K562 (cell line): Measurements from ENCODE around the gene FILIP1L. TPM values are rescaled to one million over a fixed set of nuclear protein-coding genes. Genes with fewer than 3 reads are reported as not detected.

ENCODE experiments used
- ATAC-seq: fragments of 200-7000 bp; cut with Tn5 transposase; 3 replicates; pipeline ENCODE4 v1.9.1; 2020; ENCODE audit warnings: moderate library complexity
- BruUV-seq: library from RNA; stranded (reverse); fragments of 400-500 nt; replicated peaks from 2 replicates; lab custom pipeline; 2021; lab: Mats Ljungman, UMichigan
- CTCF ChIA-PET: fragments of 300-600 bp; formaldehyde crosslinking; extraction: SDS; loops from one replicate; lab custom pipeline; 2021; ENCODE audit warnings: low intra/inter-chr PET ratio; lab: Yijun Ruan, JAX
- POLR2A ChIA-PET: fragments of 300-600, 350-650 bp; sonication (Branson Sonifier 250); formaldehyde crosslinking; extraction: SDS; loops from one replicate; lab custom pipeline; 2021; ENCODE audit warnings: antibody characterized with exemption, inconsistent platforms; lab: Yijun Ruan, JAX
- DNase-seq, 4 experiments: peaks; one replicate each; pipeline versions ENCODE4 v3.0.0 to v3.0.0-alpha.2; 2011 to 2018; ENCODE audit warnings: low spot score in 3 of 4, mixed read lengths in 3 of 4; ENCODE audit errors: extremely low read depth in 1 of 4
- FAIRE-seq: peaks from 2 replicates; lab custom pipeline; 2011; peaks lifted over from hg19 to GRCh38; lab: Jason Lieb, UNC
- H2AFZ ChIP-seq: 2 replicates; pipeline ENCODE4 v1.6.0; 2011; ENCODE audit warnings: low read depth, low read length, control low read depth, inconsistent platforms
- H3K27ac ChIP-seq: fragments of 200-600 bp; 3 replicates; pipeline ENCODE4 v1.8.0; 2011; ENCODE audit warnings: low read depth, mild to moderate bottlenecking, control low read depth, inconsistent platforms, low read length, moderate library complexity, mixed read lengths; ENCODE audit errors: extremely low read depth
- H3K27me3 ChIP-seq, 2 experiments: fragments of 300-600 bp in 1 of 2; 2 replicates in 1 of 2; 3 replicates in 1 of 2; pipeline versions ENCODE4 v1.6.0 to v1.8.0; 2011; ENCODE audit warnings: inconsistent platforms in 2 of 2, low read length in 2 of 2, mild to moderate bottlenecking in 1 of 2, mixed read lengths in 1 of 2, moderate library complexity in 1 of 2; ENCODE audit not compliant: control insufficient read depth in 2 of 2, insufficient read depth in 2 of 2
- H3K36me3 ChIP-seq: fragments of 300-600 bp; 3 replicates; pipeline ENCODE4 v1.8.0; 2011; ENCODE audit warnings: mild to moderate bottlenecking, low read length, inconsistent platforms; ENCODE audit not compliant: control insufficient read depth, insufficient read depth
- H3K4me1 ChIP-seq, 2 experiments: fragments of 200-600 bp in 1 of 2; replicated peaks in 1 of 2; 2 replicates in 1 of 2; 3 replicates in 1 of 2; pipeline versions ENCODE4 v1.5.1 to v1.8.0; 2011; ENCODE audit warnings: inconsistent platforms in 2 of 2, low read length in 2 of 2, mild to moderate bottlenecking in 1 of 2, mixed read lengths in 1 of 2, moderate library complexity in 1 of 2; ENCODE audit not compliant: control insufficient read depth in 2 of 2, insufficient read depth in 2 of 2
- H3K4me2 ChIP-seq: 2 replicates; pipeline ENCODE4 v1.6.1; 2011; ENCODE audit warnings: low read length, control low read depth, inconsistent platforms, mixed read lengths; ENCODE audit not compliant: insufficient read depth
- H3K4me3 ChIP-seq: fragments of 200-600 bp; sonication (generic), shearing (Covaris generic); 2 replicates; pipeline ENCODE4 v1.5.1; 2016; ENCODE audit warnings: control low read depth, inconsistent platforms
- H3K79me2 ChIP-seq: fragments of 200-600 bp; 3 replicates; pipeline ENCODE4 v1.8.0; 2011; ENCODE audit warnings: low read length, inconsistent platforms; ENCODE audit not compliant: control insufficient read depth, insufficient read depth
- H3K9ac ChIP-seq, 2 experiments: 2 replicates each; pipeline versions ENCODE4 v1.6.0 to v1.6.1; 2011; ENCODE audit warnings: low read depth in 2 of 2, low read length in 2 of 2, control low read depth in 1 of 2, inconsistent platforms in 1 of 2, mild to moderate bottlenecking in 1 of 2, mixed read lengths in 1 of 2; ENCODE audit not compliant: insufficient read depth in 1 of 2
- H3K9me1 ChIP-seq: one replicate; pipeline ENCODE4 v1.6.0; 2011; ENCODE audit warnings: inconsistent platforms, mild to moderate bottlenecking, low read length, moderate library complexity; ENCODE audit not compliant: control insufficient read depth, insufficient read depth
- H3K9me3 ChIP-seq: replicated peaks from 2 replicates; pipeline ENCODE4 v1.5.1; 2011; ENCODE audit warnings: low read depth, low read length, inconsistent platforms; ENCODE audit not compliant: control insufficient read depth, insufficient read depth
- H4K20me1 ChIP-seq: replicated peaks from 2 replicates; pipeline ENCODE4 v1.6.1; 2011; ENCODE audit warnings: low read length, inconsistent platforms, mixed read lengths; ENCODE audit not compliant: control insufficient read depth, insufficient read depth
- CSDE1 ChIP-seq, 2 experiments: fragments of 450-650 bp; IDR thresholded peaks; 2 replicates each; pipeline ENCODE4 v1.6.1; 2016; ENCODE audit warnings: mild to moderate bottlenecking in 1 of 2
- CTBP1 ChIP-seq: fragments of 450-650 bp; IDR thresholded peaks from 2 replicates; pipeline ENCODE4 v1.6.1; 2016; ENCODE audit warnings: borderline replicate concordance
- MEF2D ChIP-seq: conservative IDR thresholded peaks from 2 replicates; pipeline ENCODE4 v1.6.1; 2016; ENCODE audit warnings: low read depth, missing genetic modification characterization, missing compliant biosample characterization
- NFYB ChIP-seq: IDR thresholded peaks from 2 replicates; pipeline ENCODE4 v1.6.1; 2011; ENCODE audit warnings: mild to moderate bottlenecking, moderate library complexity; ENCODE audit not compliant: insufficient read length; ENCODE audit errors: extremely low read depth
- NR2F6 ChIP-seq: fragments of 450-650 bp; formaldehyde crosslinking; IDR thresholded peaks from 2 replicates; pipeline ENCODE4 v1.4.0; 2020; ENCODE audit warnings: mild to moderate bottlenecking
- PCBP1 ChIP-seq: fragments of 200-400 bp; formaldehyde crosslinking; IDR thresholded peaks from 2 replicates; pipeline ENCODE4 v1.6.1; 2018; ENCODE audit warnings: mild to moderate bottlenecking, low read depth, low read length; ENCODE audit not compliant: poor library complexity, severe bottlenecking
- STAG1 ChIP-seq: sonication (generic); formaldehyde crosslinking; IDR thresholded peaks from 2 replicates; pipeline ENCODE4 v1.5.0; 2020; ENCODE audit warnings: missing genetic modification reagents, borderline replicate concordance
- TAF9B ChIP-seq: fragments of 450-650 bp; IDR thresholded peaks from 2 replicates; pipeline ENCODE4 v1.6.1; 2018; ENCODE audit warnings: mild to moderate bottlenecking; ENCODE audit not compliant: partially characterized antibody
- TCF7L2 ChIP-seq: fragments of 150-350 bp; IDR thresholded peaks from 2 replicates; pipeline ENCODE4 v1.6.1; 2016; ENCODE audit warnings: low read depth, mild to moderate bottlenecking, low read length, moderate library complexity
- ZNF436 ChIP-seq: fragments of 250-450, 450-650 bp; sonication (Bioruptor Pico); formaldehyde crosslinking; IDR thresholded peaks from 2 replicates; pipeline ENCODE4 v1.7.0; 2020; ENCODE audit warnings: mild to moderate bottlenecking
- ZNF785 ChIP-seq: fragments of 250-450 bp; sonication (Bioruptor Pico); IDR thresholded peaks from 2 replicates; pipeline ENCODE4 v1.4.0; 2020; ENCODE audit warnings: mild to moderate bottlenecking
- WGBS: fragments of 100-300 bp; shearing (Covaris generic); methylation state at CpG from one replicate; pipeline ENCODE4 v1.1.6; 2016; ENCODE audit warnings: low coverage, mixed read lengths; ENCODE audit not compliant: insufficient coverage; ENCODE audit errors: missing lambda C conversion rate; 5-methylcytosine and 5-hydroxymethylcytosine counted together
- in situ Hi-C: fragments of 300-500 bp; cut with MboI; formaldehyde crosslinking; loops from 4 replicates; pipeline ENCODE4 v1.15.0; 2018; ENCODE audit warnings: inconsistent platforms, mixed read lengths
- intact Hi-C: fragments of 100-400 bp; cut with micrococcal nuclease; formaldehyde crosslinking; loops from 2 replicates; pipeline ENCODE4 v1.14.2; 2022
- polyA plus RNA-seq, 8 experiments: library from polyadenylated mRNA; depleted of rRNA in 4 of 8; stranded (reverse) in 5 of 8; unstranded in 3 of 8; fragments of >200 nt; fragmentation: Nextera tagmentation in 2 of 8; fragmentation: Illumina TruSeq in 1 of 8; extraction: Ambion mirVana in 2 of 8; extraction: Trizol in 1 of 8; gene quantifications; 2 replicates each; pipeline versions ENCODE4 v1.2.1 to v1.2.3, GENCODE V29; 2011 to 2014; ENCODE audit warnings: inconsistent platforms in 1 of 8, missing spikeins in 1 of 8
- total RNA-seq, 7 experiments: library from RNA; depleted of rRNA in 6 of 7; stranded (reverse); fragments of >200 nt in 6 of 7; fragmentation: Illumina TruSeq in 2 of 7; extraction: Trizol in 2 of 7; gene quantifications; 2 replicates each; pipeline versions ENCODE4 v1.2.1 to v1.2.3, GENCODE V29; 2011 to 2021; ENCODE audit warnings: low replicate concordance in 1 of 7

FILIP1L gene
- total and polyA plus RNA-seq, 9 of the 15 experiments (the other 6 are each of a cell fraction or from before 2014, with no cell fraction given) = 0.50 to 2.1 (median 1.1) TPM

DNA sequence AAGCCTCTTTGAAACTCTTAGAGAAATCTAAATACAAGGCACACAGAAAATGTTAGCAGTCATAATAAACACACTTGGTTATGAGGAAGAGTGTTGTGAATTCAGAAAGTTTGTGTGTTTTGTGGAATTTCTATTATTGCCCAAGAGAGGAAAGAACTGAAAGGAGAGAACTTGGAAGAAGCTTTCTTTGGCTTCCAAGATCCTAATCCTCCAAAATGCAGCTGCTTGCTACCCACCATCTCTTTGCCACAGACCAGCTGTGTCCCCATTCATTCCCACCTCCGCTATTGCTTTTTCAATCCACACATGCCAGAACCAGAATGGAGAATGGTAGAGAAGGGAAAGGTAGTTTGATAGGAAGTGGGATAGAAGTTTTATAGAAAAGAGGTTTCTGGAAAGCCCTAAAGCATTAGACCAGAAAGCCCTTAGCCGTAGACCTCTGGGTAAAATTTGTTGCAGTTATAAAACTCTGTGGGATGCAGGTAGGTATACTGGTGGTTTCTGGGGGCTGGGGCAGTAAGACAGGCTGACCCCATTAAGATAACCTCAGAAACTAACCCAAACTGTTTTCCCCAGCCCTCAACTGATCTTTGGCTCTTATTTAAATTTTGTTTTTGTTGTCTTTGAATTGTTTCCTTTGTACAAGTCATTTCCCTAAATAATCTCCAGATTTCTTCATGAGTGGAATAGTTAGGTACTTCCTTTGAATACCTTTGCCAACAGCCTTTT, 108.5 kb downstream of the FILIP1L start:
- H3K9me1 ChIP-seq = no peaks in the 10 kb centered on the region
- no peak overlapping the region for H3K4me3 ChIP-seq
- no peaks in the 10 kb centered on the region; the same call in 2 of the 3 replicates for H3K79me2 ChIP-seq
- no peak overlapping the region for H2AFZ ChIP-seq
- no TSS peak for BruUV-seq
- ChIA-PET CTCF (no interaction called here), POLR2A (interaction anchor here (0.8 kb wide), 1 partner anchor 23 kb away, joined by 4 read pairs; no protein-coding TSS in a partner anchor)
- WGBS = 88% methylated on average over 1 of the region's 2 CpGs
- TF ChIP-seq NFYB = no peak
- no peak for TF ChIP-seq CTBP1
- peaks cover 0 to 11% of the 10 kb centered on the region in 2 experiments; a peak in 3 of 5 replicates for H3K4me1 ChIP-seq
- FAIRE-seq = no peak
- H3K27ac ChIP-seq = no peak overlapping the region
- DNase-seq = no peak
- in situ Hi-C loops = no loop called here
- 0 out of 2 replicates have a peak, but pooled peaks cover 4% of the 10 kb centered on the region for H4K20me1 ChIP-seq
- no peak overlapping the region for H3K4me2 ChIP-seq
- no peak overlapping the region for H3K9ac ChIP-seq
- no peaks in the 10 kb centered on the region for H3K36me3 ChIP-seq
- no peak for ATAC-seq
- intact Hi-C loops = loop anchor here (10.0 kb wide), 2 partner anchors 59 to 161 kb away; no protein-coding TSS in a partner anchor
- no peaks in the 10 kb centered on the region for H3K27me3 ChIP-seq
- no peaks in the 10 kb centered on the region for H3K9me3 ChIP-seq

DNA sequence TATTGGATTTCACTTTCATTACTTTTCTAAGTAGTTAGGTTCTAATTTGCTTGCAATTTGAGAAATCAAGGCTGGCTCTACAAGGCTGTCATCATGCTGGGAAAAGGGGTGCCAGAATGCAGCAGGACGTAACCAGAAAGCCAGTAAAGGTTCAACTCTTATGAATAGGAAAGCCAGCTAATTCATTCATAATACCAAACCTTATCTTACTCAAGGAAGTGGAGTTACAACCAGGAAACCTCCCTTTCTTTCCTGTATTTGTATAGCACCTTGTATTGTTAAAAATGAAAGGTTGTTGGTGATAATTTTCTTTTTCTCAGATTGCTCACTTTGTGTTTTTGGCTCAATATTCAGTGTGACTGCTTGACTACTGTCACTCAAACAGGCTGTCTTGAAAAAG, 109.4 kb downstream of the FILIP1L start:
- ATAC-seq (no peak), FAIRE-seq (no peak), DNase-seq (no peak)
- H3K4me3 ChIP-seq = no peak overlapping the region
- H3K4me2 ChIP-seq = no peak overlapping the region
- H3K4me1 ChIP-seq = peaks cover 0 to 11% of the 10 kb centered on the region in 2 experiments; a peak in 3 of 5 replicates
- BruUV-seq = no TSS peak
- no peaks in the 10 kb centered on the region for H3K36me3 ChIP-seq
- ChIA-PET CTCF (no interaction called here), POLR2A (no interaction called here)
- 0 out of 2 replicates have a peak, but pooled peaks cover 4% of the 10 kb centered on the region for H4K20me1 ChIP-seq
- no peak overlapping the region for H3K27ac ChIP-seq
- H2AFZ ChIP-seq = no peak overlapping the region
- intact Hi-C loops (loop anchor here (10.0 kb wide), 2 partner anchors 60 to 160 kb away; no protein-coding TSS in a partner anchor), in situ Hi-C loops (no loop called here)
- no peaks in the 10 kb centered on the region for H3K9me1 ChIP-seq
- no peaks in the 10 kb centered on the region for H3K9me3 ChIP-seq
- no peaks in the 10 kb centered on the region; the same call in 2 of the 3 replicates for H3K79me2 ChIP-seq
- WGBS = 88% methylated on average over 1 of the region's 1 CpG
- no peaks in the 10 kb centered on the region for H3K27me3 ChIP-seq
- H3K9ac ChIP-seq = no peak overlapping the region
- TF ChIP-seq MEF2D (tag) (no peak), ZNF436 (CRISPR knock-in tag) (no peak), ZNF785 (CRISPR knock-in tag) (no peak), TAF9B (no peak), CSDE1 (IDR thresholded peaks at IDR 0.05) (no peak), STAG1 (CRISPR knock-in tag) (no peak), TCF7L2 (no peak), PCBP1 (no peak), NR2F6 (CRISPR knock-in tag) (no peak)
